ENCODE results near the gene CD4. TPM values are rescaled to one million over a fixed set of nuclear protein-coding genes. Genes with fewer than 3 reads are reported as not detected.

CD4 gene
- total and polyA plus RNA-seq, 2 of the 4 experiments (the other 2 are of a cell fraction) = 5.7 to 15.0 TPM

DNA sequence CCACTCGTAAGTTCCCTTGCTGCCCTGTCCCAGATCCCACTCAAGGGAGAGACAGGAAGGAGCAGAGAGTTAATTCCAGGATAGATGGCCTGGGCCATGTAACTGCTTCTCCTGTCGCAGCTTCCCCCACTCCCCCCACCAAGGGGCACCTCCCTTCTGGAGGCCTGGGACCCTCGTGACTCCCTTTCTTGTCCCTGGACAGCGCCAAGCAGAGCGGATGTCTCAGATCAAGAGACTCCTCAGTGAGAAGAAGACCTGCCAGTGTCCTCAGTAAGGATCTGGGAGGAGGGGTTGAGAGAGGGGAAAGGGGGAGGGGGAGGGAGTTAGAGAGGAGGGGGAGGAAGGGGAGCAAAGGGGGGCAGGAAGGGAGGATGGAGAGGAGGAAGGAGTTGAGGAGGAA lies 29.3 kb downstream of the CD4 start:
- no peak overlapping the region for H2BK15ac ChIP-seq (ENCODE audit: low read depth, low read length)
- H3K9ac ChIP-seq (ENCODE audit: low read depth, low read length) = no peak overlapping the region
- no peak overlapping the region for H3K23ac ChIP-seq (ENCODE audit: low read depth, low read length)
- ChIA-PET CTCF (no interaction called here), POLR2A (ENCODE audit: unreplicated experiment) (no interaction called here)
- H3K56ac ChIP-seq (ENCODE audit: extremely low read depth, insufficient read depth, low read length) = no peak overlapping the region
- H2AK5ac ChIP-seq (ENCODE audit: low read depth, low read length) = no peak overlapping the region
- no peaks in the 10 kb centered on the region for H3K9me3 ChIP-seq (ENCODE audit: control insufficient read depth, insufficient read depth, low read length)
- no CpG with 5 or more reads among the region's 5 CpGs for WGBS, 2 experiments (ENCODE audit: extremely low coverage in 2 of 2, insufficient read length in 1 of 2)
- H4K8ac ChIP-seq (ENCODE audit: low read depth in 2 of 2, low read length in 2 of 2) = no peak overlapping the region
- ATAC-seq (ENCODE audit: low read depth) = no peak
- no peak overlapping the region for H3K4me2 ChIP-seq (ENCODE audit: low read depth, low read length)
- peaks cover 4% of the 10 kb centered on the region; the same call in 1 of the 2 replicates for H3K9me1 ChIP-seq (ENCODE audit: insufficient read depth, low read length)
- H2BK120ac ChIP-seq (ENCODE audit: low read depth, low read length) = no peak overlapping the region
- DNase-seq = no peak
- H3K14ac ChIP-seq (replicated peaks; ENCODE audit: low read depth, low read length) = no peak overlapping the region
- H4K5ac ChIP-seq (ENCODE audit: low read depth, low read length) = no peak overlapping the region
- H3K27me3 ChIP-seq (ENCODE audit: control insufficient read depth, insufficient read depth, low read length) = peaks cover 4% of the 10 kb centered on the region; the same call in 1 of the 2 replicates
- dilution Hi-C loops (cut with HindIII; ENCODE audit: low sequenced_read_pairs, unreplicated experiment) (no loop called here), in situ Hi-C loops (cut with MboI; ENCODE audit: low sequenced_read_pairs) (no loop called here), intact Hi-C loops (cut with micrococcal nuclease) (no loop called here)
- no peak overlapping the region for H2BK20ac ChIP-seq (ENCODE audit: low read depth, low read length)
- BruUV-seq (replicated peaks) = no TSS peak
- H3K79me1 ChIP-seq (ENCODE audit: low read depth in 1 of 2, low read length in 2 of 2) = peaks cover 0 to 3% of the 10 kb centered on the region in 2 experiments; a peak in 1 of 4 replicates
- H2AK9ac ChIP-seq (replicated peaks; ENCODE audit: low read depth, low read length, poor library complexity) = no peak overlapping the region
- H3K18ac ChIP-seq (ENCODE audit: low read depth, low read length) = no peak overlapping the region
- peaks cover 10% of the 10 kb centered on the region; the same call in 1 of the 2 replicates for H3K4me1 ChIP-seq (ENCODE audit: control insufficient read depth, insufficient read depth, low read length)
- no peak overlapping the region for H3K4me3 ChIP-seq (ENCODE audit: insufficient read depth, low read depth, low read length)
- no peak overlapping the region for H3K4ac ChIP-seq (ENCODE audit: low read depth, low read length)
- H4K91ac ChIP-seq (ENCODE audit: insufficient read depth, low read depth, low read length) = no peak overlapping the region
- TF ChIP-seq CHD1 (IDR thresholded peaks at IDR 0.05; ENCODE audit: low read depth, low read length) (no peak), BHLHE40 (IDR thresholded peaks at IDR 0.05; ENCODE audit: low read depth, low read length) (no peak), RCOR1 (IDR thresholded peaks at IDR 0.05; ENCODE audit: insufficient replicate concordance, low read length) (no peak), MAFK (IDR thresholded peaks at IDR 0.05; ENCODE audit: low read depth, low read length) (no peak)
- H3K36me3 ChIP-seq (ENCODE audit: control insufficient read depth, insufficient read depth, low read length) = peaks cover 3% of the 10 kb centered on the region
- H2AFZ ChIP-seq (replicated peaks; ENCODE audit: low read length, poor library complexity) = no peak overlapping the region
- no peak overlapping the region for H2BK5ac ChIP-seq (ENCODE audit: low read depth, low read length, poor library complexity, severe bottlenecking)
- no peak overlapping the region for H3K27ac ChIP-seq (ENCODE audit: insufficient read depth, low read length)
- no peaks in the 10 kb centered on the region for H4K20me1 ChIP-seq (ENCODE audit: insufficient read depth, low read length)
